Endothelial cell of umbilical vein (primary cell): Measurements from ENCODE around the gene UBR3. TPM values are rescaled to one million over a fixed set of nuclear protein-coding genes. Genes with fewer than 3 reads are reported as not detected.
"Not testable (repeated sequence)": the region's sequence is repeated elsewhere in the genome, so short reads cannot be mapped to it uniquely, and the experiment has no call there.

Source experiments
- BruUV-seq: library from RNA; stranded (reverse); fragments of 400-500 nt; replicated peaks from 2 replicates; lab custom pipeline; 2021; lab: Mats Ljungman, UMichigan
- CTCF ChIA-PET: fragments of 300-600, 350-600 bp; sonication (Branson Sonifier 250); formaldehyde crosslinking; loops from one replicate; lab custom pipeline; 2021; ENCODE audit warnings: antibody characterized with exemption, inconsistent platforms; lab: Charles Lee
- POLR2A ChIA-PET: fragments of 300-600, 350-600 bp; sonication (Branson Sonifier 250); formaldehyde crosslinking; loops from one replicate; lab custom pipeline; 2021; ENCODE audit warnings: antibody characterized with exemption, inconsistent platforms; lab: Charles Lee
- DNase-seq: peaks from one replicate; pipeline ENCODE4 v3.0.0-alpha.2; 2011; ENCODE audit warnings: low read depth, low spot score
- FAIRE-seq: peaks from 2 replicates; lab custom pipeline; 2011; peaks lifted over from hg19 to GRCh38; lab: Jason Lieb, UNC
- H2AFZ ChIP-seq: 2 replicates; pipeline ENCODE4 v1.6.0; 2012; ENCODE audit warnings: low read depth, low read length, control low read depth, inconsistent platforms
- H3K27ac ChIP-seq: 2 replicates; pipeline ENCODE4 v1.5.1; 2011; ENCODE audit warnings: low read depth, mild to moderate bottlenecking, control low read depth, low read length, moderate library complexity; ENCODE audit not compliant: insufficient read depth
- H3K27me3 ChIP-seq, 2 experiments: 2 replicates each; pipeline versions ENCODE4 v1.6.0 to v1.6.1; 2011; ENCODE audit warnings: low read length in 2 of 2, mixed read lengths in 1 of 2; ENCODE audit not compliant: control insufficient read depth in 2 of 2, insufficient read depth in 2 of 2
- H3K36me3 ChIP-seq, 2 experiments: 2 replicates in 1 of 2; 3 replicates in 1 of 2; pipeline ENCODE4 v1.5.1; 2011; ENCODE audit warnings: low read length in 2 of 2, mild to moderate bottlenecking in 1 of 2, moderate library complexity in 1 of 2; ENCODE audit not compliant: control insufficient read depth in 2 of 2, insufficient read depth in 2 of 2; ENCODE audit errors: extremely low read depth in 1 of 2
- H3K4me1 ChIP-seq: 3 replicates; pipeline ENCODE4 v1.5.1; 2011; ENCODE audit warnings: mild to moderate bottlenecking, low read length; ENCODE audit not compliant: control insufficient read depth, insufficient read depth; ENCODE audit errors: extremely low read depth
- H3K4me2 ChIP-seq: 2 replicates; pipeline ENCODE4 v1.6.1; 2011; ENCODE audit warnings: low read length, control low read depth, mixed read lengths; ENCODE audit not compliant: insufficient read depth
- H3K4me3 ChIP-seq, 3 experiments: fragments of 200-600 bp in 1 of 3; sonication (generic), shearing (Covaris generic) in 1 of 3; replicated peaks in 1 of 3; 2 replicates each; pipeline ENCODE4 v1.5.1; 2011 to 2016; ENCODE audit warnings: control low read depth in 3 of 3, low read length in 3 of 3, mild to moderate bottlenecking in 2 of 3, inconsistent platforms in 1 of 3, low read depth in 1 of 3, moderate library complexity in 1 of 3; ENCODE audit not compliant: insufficient read depth in 1 of 3
- H3K79me2 ChIP-seq: 2 replicates; pipeline ENCODE4 v1.6.0; 2012; ENCODE audit warnings: low read length, inconsistent platforms; ENCODE audit not compliant: control insufficient read depth, insufficient read depth
- H3K9ac ChIP-seq: replicated peaks from 2 replicates; pipeline ENCODE3; 2011; ENCODE audit warnings: low read length, control low read depth; ENCODE audit not compliant: insufficient read depth; ENCODE audit errors: extremely low read depth
- H3K9me1 ChIP-seq: replicated peaks from 3 replicates; pipeline ENCODE4 v1.6.0; 2011; ENCODE audit warnings: mild to moderate bottlenecking, low read length; ENCODE audit not compliant: control insufficient read depth, insufficient read depth; ENCODE audit errors: extremely low read depth
- H3K9me3 ChIP-seq: replicated peaks from 2 replicates; pipeline ENCODE4 v1.5.1; 2012; ENCODE audit warnings: low read length, inconsistent platforms; ENCODE audit not compliant: control insufficient read depth, insufficient read depth
- H4K20me1 ChIP-seq: replicated peaks from 2 replicates; pipeline ENCODE3; 2011; ENCODE audit warnings: mild to moderate bottlenecking, low read length; ENCODE audit not compliant: control insufficient read depth, insufficient read depth; ENCODE audit errors: extremely low read depth
- EZH2 ChIP-seq: IDR thresholded peaks from 2 replicates; pipeline ENCODE4 v1.6.1; 2012; ENCODE audit warnings: borderline replicate concordance, low read depth, mild to moderate bottlenecking, moderate library complexity, low read length, inconsistent platforms; ENCODE audit not compliant: severe bottlenecking
- FOS ChIP-seq: IDR thresholded peaks from 2 replicates; pipeline ENCODE4 v1.6.1; 2011; ENCODE audit warnings: mild to moderate bottlenecking, low read length, moderate library complexity, borderline replicate concordance; ENCODE audit not compliant: insufficient read depth
- GATA2 ChIP-seq: IDR thresholded peaks from 2 replicates; pipeline ENCODE4 v1.7.0; 2011; ENCODE audit warnings: low read depth, mild to moderate bottlenecking, moderate library complexity, mixed read lengths, low read length; ENCODE audit not compliant: insufficient read length, insufficient read depth
- JUN ChIP-seq: IDR thresholded peaks from 2 replicates; pipeline ENCODE4 v1.6.1; 2011; ENCODE audit warnings: borderline replicate concordance, low read depth; ENCODE audit not compliant: insufficient read length, insufficient read depth
- MYC ChIP-seq: IDR thresholded peaks from one replicate; pipeline ENCODE4 v1.6.1; 2011; ENCODE audit warnings: mild to moderate bottlenecking, low read depth, low read length
- POLR2A ChIP-seq: IDR thresholded peaks from 2 replicates; pipeline ENCODE4 v1.6.1; 2012; ENCODE audit warnings: low read depth, mild to moderate bottlenecking, control low read depth, low read length
- POLR2AphosphoS5 ChIP-seq: IDR thresholded peaks from 2 replicates; pipeline ENCODE4 v1.6.1; 2012; ENCODE audit warnings: low read depth, mild to moderate bottlenecking, control low read depth, low read length, moderate library complexity; ENCODE audit not compliant: insufficient read depth
- dilution Hi-C: fragments of 300-500 bp; cut with MboI; formaldehyde crosslinking; loops from one replicate; pipeline ENCODE4 v1.15.0; 2019; ENCODE audit warnings: low sequenced_read_pairs; ENCODE audit not compliant: extremely low pct_ligation_motif_present
- intact Hi-C: fragments of 100-400 bp; cut with micrococcal nuclease; formaldehyde crosslinking; loops from one replicate; pipeline ENCODE4 v1.10.0; 2022
- polyA plus RNA-seq, 4 experiments: library from polyadenylated mRNA; depleted of rRNA in 3 of 4; stranded (reverse) in 3 of 4; unstranded in 1 of 4; fragments of >200 nt; gene quantifications; 2 replicates each; pipeline versions ENCODE4 v1.2.1 to v1.2.3, GENCODE V29; 2011 to 2012; ENCODE audit warnings: missing spikeins in 1 of 4
- total RNA-seq: library from RNA; stranded (reverse); gene quantifications from 2 replicates; pipeline ENCODE4 v1.2.3, GENCODE V29; 2021
- TF ChIP-seq, protein P1 (sequence below), 2 donors: IDR thresholded peaks; 1 replicate in 1 of 2; 2 replicates in 1 of 2; pipeline ENCODE4 v1.5.1; 2011; ENCODE audit warnings: low read length in 2 of 2, mild to moderate bottlenecking in 2 of 2, moderate library complexity in 2 of 2, control low read depth in 1 of 2, inconsistent platforms in 1 of 2, low read depth in 1 of 2; ENCODE audit not compliant: insufficient read depth in 1 of 2; ENCODE audit errors: extremely low read depth in 1 of 2
- TF ChIP-seq, protein P2 (sequence below): IDR thresholded peaks from 2 replicates; pipeline ENCODE4 v1.6.1; 2011; ENCODE audit not compliant: insufficient read depth, insufficient read length

The UBR3 gene
- total and polyA plus RNA-seq, 2 donors (not counting 3 experiments of a cell fraction or from before 2014, with no cell fraction given), result 5.3 to 27.5 TPM

- no TSS peak for BruUV-seq
- Histone ChIP-seq H3K27ac (no peak overlapping the region), H3K27me3 (no peaks in the 10 kb centered on the region), H3K36me3 (no peaks in the 10 kb centered on the region), H3K4me2 (no peak overlapping the region), H3K4me1 (no peaks in the 10 kb centered on the region), H3K79me2 (peaks cover 39% of the 10 kb centered on the region), H3K9ac (no peak overlapping the region), H3K4me3 (no peak overlapping the region), H3K9me3 (no peaks in the 10 kb centered on the region), H3K9me1 (no peaks in the 10 kb centered on the region), H4K20me1 (no peaks in the 10 kb centered on the region), H2AFZ (no peak overlapping the region)
- TF ChIP-seq JUN (no peak), MYC (no peak), EZH2 (no peak), GATA2 (no peak), FOS (no peak), POLR2A (no peak), POLR2AphosphoS5 (no peak)
- TF ChIP-seq, protein P1, sequence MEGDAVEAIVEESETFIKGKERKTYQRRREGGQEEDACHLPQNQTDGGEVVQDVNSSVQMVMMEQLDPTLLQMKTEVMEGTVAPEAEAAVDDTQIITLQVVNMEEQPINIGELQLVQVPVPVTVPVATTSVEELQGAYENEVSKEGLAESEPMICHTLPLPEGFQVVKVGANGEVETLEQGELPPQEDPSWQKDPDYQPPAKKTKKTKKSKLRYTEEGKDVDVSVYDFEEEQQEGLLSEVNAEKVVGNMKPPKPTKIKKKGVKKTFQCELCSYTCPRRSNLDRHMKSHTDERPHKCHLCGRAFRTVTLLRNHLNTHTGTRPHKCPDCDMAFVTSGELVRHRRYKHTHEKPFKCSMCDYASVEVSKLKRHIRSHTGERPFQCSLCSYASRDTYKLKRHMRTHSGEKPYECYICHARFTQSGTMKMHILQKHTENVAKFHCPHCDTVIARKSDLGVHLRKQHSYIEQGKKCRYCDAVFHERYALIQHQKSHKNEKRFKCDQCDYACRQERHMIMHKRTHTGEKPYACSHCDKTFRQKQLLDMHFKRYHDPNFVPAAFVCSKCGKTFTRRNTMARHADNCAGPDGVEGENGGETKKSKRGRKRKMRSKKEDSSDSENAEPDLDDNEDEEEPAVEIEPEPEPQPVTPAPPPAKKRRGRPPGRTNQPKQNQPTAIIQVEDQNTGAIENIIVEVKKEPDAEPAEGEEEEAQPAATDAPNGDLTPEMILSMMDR (IDR thresholded peaks at IDR 0.05; ENCODE audit: extremely low read depth in 1 of 2, insufficient read depth in 1 of 2, low read depth in 1 of 2, low read length in 2 of 2), result no peak
- TF ChIP-seq, protein P2, sequence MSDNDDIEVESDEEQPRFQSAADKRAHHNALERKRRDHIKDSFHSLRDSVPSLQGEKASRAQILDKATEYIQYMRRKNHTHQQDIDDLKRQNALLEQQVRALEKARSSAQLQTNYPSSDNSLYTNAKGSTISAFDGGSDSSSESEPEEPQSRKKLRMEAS, result no peak
- ChIA-PET POLR2A (no interaction called here), CTCF (interaction anchor here (1.0 kb wide), 1 partner anchor 13 kb away, joined by 3 read pairs; the partner anchor contains the start of gene UBR3)
- intact Hi-C loops, result no loop called here
- DNase-seq (no peak), FAIRE-seq (no peak)
- dilution Hi-C loops, result no loop called here
Observed at GRCh38 chr2:169840747-169841142, 13.5 kb downstream of the UBR3 start.

- not testable (repeated sequence) for H4K20me1 ChIP-seq, BruUV-seq
Observed at GRCh38 chr2:169841625-169842024, 14.4 kb downstream of the UBR3 start.

More at GRCh38 chr2:169841625-169842024, 14.4 kb downstream of the UBR3 start:
- H3K36me3 ChIP-seq, H3K4me1 ChIP-seq, dilution Hi-C loops, FAIRE-seq, H2AFZ ChIP-seq, H3K9me1 ChIP-seq, H3K9me3 ChIP-seq, H3K9ac ChIP-seq, H3K27me3 ChIP-seq, H3K4me2 ChIP-seq, H3K27ac ChIP-seq, DNase-seq, H3K4me3 ChIP-seq, intact Hi-C loops, POLR2A ChIA-PET: not testable (repeated sequence)
- CTCF ChIA-PET, result interaction anchor here (1.0 kb wide), 1 partner anchor 14 kb away, joined by 3 read pairs; the partner anchor contains the start of gene UBR3
- H3K79me2 ChIP-seq, result peaks cover 41% of the 10 kb centered on the region
